Gastroesophageal sphincter (tissue), 3 donors: Measurements from ENCODE around the gene SNUPN.

Experiments used
- CTCF ChIP-seq, 4 experiments: fragments of 200-600 bp in 2 of 4; fragments of 450-650 bp in 2 of 4; sonication (generic) in 1 of 4; IDR thresholded peaks; one replicate each; pipeline ENCODE4 v1.5.1; 2017 to 2019; ENCODE audit warnings: antibody characterized with exemption in 4 of 4, mild to moderate bottlenecking in 2 of 4, moderate library complexity in 2 of 4
- POLR2A ChIP-seq, 2 donors: fragments of 450-650 bp; IDR thresholded peaks; one replicate each; pipeline ENCODE4 v1.6.1; 2017; ENCODE audit warnings: antibody characterized with exemption in 2 of 2, mild to moderate bottlenecking in 2 of 2, moderate library complexity in 1 of 2

DNA sequence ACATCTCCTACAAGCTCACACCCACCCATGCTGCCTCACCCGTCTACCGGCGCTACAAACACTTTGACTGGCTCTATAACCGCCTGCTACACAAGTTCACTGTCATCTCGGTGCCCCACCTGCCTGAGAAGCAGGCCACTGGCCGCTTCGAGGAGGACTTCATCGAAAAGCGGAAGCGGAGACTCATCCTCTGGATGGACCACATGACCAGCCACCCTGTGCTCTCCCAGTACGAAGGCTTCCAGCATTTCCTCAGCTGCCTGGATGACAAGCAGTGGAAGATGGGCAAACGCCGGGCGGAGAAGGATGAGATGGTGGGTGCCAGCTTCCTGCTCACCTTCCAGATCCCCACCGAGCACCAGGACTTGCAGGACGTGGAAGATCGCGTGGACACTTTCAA, 24.3 kb upstream of the SNUPN start:
- TF ChIP-seq CTCF (IDR thresholded peaks at IDR 0.05) (no peak), POLR2A (IDR thresholded peaks at IDR 0.05) (no peak)
